Measurements from ENCODE around the gene SUPT6H. TPM values are rescaled to one million over a fixed set of nuclear protein-coding genes. Genes with fewer than 3 reads are reported as not detected.

Gene SUPT6H
- polyA plus RNA-seq (2013) = 51.2 and 51.7 TPM in 2 replicates

- peak within 1 kb of the TSS; percentile 93 for H2BK120ac ChIP-seq (ENCODE audit: insufficient read depth, low read length, poor library complexity)
- peak; percentile 83 to 88 for DNase-seq
- peaks cover 23 to 25% of the 10 kb centered on the region in 2 experiments for H3K36me3 ChIP-seq (ENCODE audit: control insufficient read depth in 1 of 2, insufficient read depth in 2 of 2, low read length in 2 of 2)
- peak within 1 kb of the TSS; percentile 97 for H4K12ac ChIP-seq (ENCODE audit: low read depth, low read length)
- peak within 1 kb of the TSS; percentile 95 for H2BK5ac ChIP-seq (ENCODE audit: low read depth, low read length, poor library complexity)
- H3K9me3 ChIP-seq (ENCODE audit: insufficient read depth, low read depth, low read length) = peaks cover 13% of the 10 kb centered on the region
- peak within 1 kb of the TSS; percentile 94 for H3K4ac ChIP-seq (ENCODE audit: low read depth, low read length)
- H2AFZ ChIP-seq (ENCODE audit: insufficient read depth, low read length, poor library complexity) = peak within 1 kb of the TSS; percentile 98
- peak within 1 kb of the TSS; percentile 97 for H4K91ac ChIP-seq (ENCODE audit: low read depth, low read length)
- H3K4me1 ChIP-seq (ENCODE audit: control insufficient read depth in 1 of 2, insufficient read depth in 2 of 2, low read length in 2 of 2) = peaks cover 0 to 2% of the 10 kb centered on the region in 2 experiments
- no CpG with 5 or more reads among the region's 66 CpGs for WGBS (ENCODE audit: extremely low coverage, insufficient coverage, insufficient read length)
- H3K14ac ChIP-seq (ENCODE audit: low read length) = peak within 1 kb of the TSS; percentile 99
- peak within 1 kb of the TSS; percentile 88 for H3K4me2 ChIP-seq (ENCODE audit: low read length)
- H3K79me2 ChIP-seq (ENCODE audit: control insufficient read depth, insufficient read depth, low read length, poor library complexity) = peaks cover 10% of the 10 kb centered on the region
- H3K4me3 ChIP-seq (ENCODE audit: low read depth, low read length) = peak within 1 kb of the TSS; percentile 98
- H3K9ac ChIP-seq (ENCODE audit: low read length) = peak within 1 kb of the TSS; percentile 95
- no peaks in the 10 kb centered on the region for H3K27me3 ChIP-seq (ENCODE audit: insufficient read depth, low read length)
- H2AK5ac ChIP-seq (ENCODE audit: low read length) = peak within 1 kb of the TSS; percentile 78
- peak within 1 kb of the TSS; percentile 99 for H3K18ac ChIP-seq (ENCODE audit: low read length)
- peaks cover 9% of the 10 kb centered on the region for H3K79me1 ChIP-seq (ENCODE audit: low read length)
- peak within 1 kb of the TSS; percentile 92 for H3K27ac ChIP-seq (ENCODE audit: low read depth, low read length)
- H4K8ac ChIP-seq (ENCODE audit: low read depth, low read length) = peak within 1 kb of the TSS; percentile 99
- H2BK12ac ChIP-seq (ENCODE audit: low read length) = peak within 1 kb of the TSS; percentile 16
- no peak within 1 kb of the TSS for H3K23ac ChIP-seq (ENCODE audit: low read length)
Measured at GRCh38 chr17:28661635-28662526, at the start of gene SUPT6H, which contains the start of gene SDF2. Gene SUPT6H (plus strand): TSS chr17:28662205. CDS start chr17:28673402, 11,197 bp downstream. Gene SDF2 (minus strand): TSS chr17:28661906. CDS start chr17:28661876, 30 bp downstream.

GRCh38 chr17:28612531-28612930, 49.5 kb upstream of the SUPT6H start:
- no peak overlapping the region for H2AFZ ChIP-seq (ENCODE audit: insufficient read depth, low read length, poor library complexity)
- H3K4me2 ChIP-seq (ENCODE audit: low read length) = no peak overlapping the region
- H3K27me3 ChIP-seq (ENCODE audit: insufficient read depth, low read length) = no peaks in the 10 kb centered on the region
- no CpG with 5 or more reads among the region's 2 CpGs for WGBS (ENCODE audit: extremely low coverage, insufficient coverage, insufficient read length)
- no peak for DNase-seq
- no peak overlapping the region for H2BK5ac ChIP-seq (ENCODE audit: low read depth, low read length, poor library complexity)
- H3K14ac ChIP-seq (ENCODE audit: low read length) = no peak overlapping the region
- H2BK120ac ChIP-seq (ENCODE audit: insufficient read depth, low read length, poor library complexity) = no peak overlapping the region
- H4K12ac ChIP-seq (ENCODE audit: low read depth, low read length) = no peak overlapping the region
- H4K8ac ChIP-seq (ENCODE audit: low read depth, low read length) = no peak overlapping the region
- H2AK5ac ChIP-seq (ENCODE audit: low read length) = no peak overlapping the region
- H3K4me3 ChIP-seq (ENCODE audit: low read depth, low read length) = peak overlapping the region; percentile 7
- H3K18ac ChIP-seq (ENCODE audit: low read length) = no peak overlapping the region
- no peak overlapping the region for H3K27ac ChIP-seq (ENCODE audit: low read depth, low read length)
- H3K79me1 ChIP-seq (ENCODE audit: low read length) = no peaks in the 10 kb centered on the region
- no peak overlapping the region for H3K4ac ChIP-seq (ENCODE audit: low read depth, low read length)
- no peaks in the 10 kb centered on the region for H3K9me3 ChIP-seq (ENCODE audit: insufficient read depth, low read depth, low read length)
- no peak overlapping the region for H4K91ac ChIP-seq (ENCODE audit: low read depth, low read length)
- H3K36me3 ChIP-seq (ENCODE audit: control insufficient read depth in 1 of 2, insufficient read depth in 2 of 2, low read length in 2 of 2) = peaks cover 36 to 57% of the 10 kb centered on the region in 2 experiments
- H3K9ac ChIP-seq (ENCODE audit: low read length) = peak overlapping the region; percentile 8
- H3K23ac ChIP-seq (ENCODE audit: low read length) = no peak overlapping the region
- H3K4me1 ChIP-seq (ENCODE audit: control insufficient read depth in 1 of 2, insufficient read depth in 2 of 2, low read length in 2 of 2) = no peaks in the 10 kb centered on the region
- H3K79me2 ChIP-seq (ENCODE audit: control insufficient read depth, insufficient read depth, low read length, poor library complexity) = no peaks in the 10 kb centered on the region
- H2BK12ac ChIP-seq (ENCODE audit: low read length) = no peak overlapping the region

- no peak overlapping the region for H3K4ac ChIP-seq (ENCODE audit: low read depth, low read length)
- H3K4me3 ChIP-seq (ENCODE audit: low read depth, low read length) = no peak overlapping the region
- H3K23ac ChIP-seq (ENCODE audit: low read length) = no peak overlapping the region
- H3K27me3 ChIP-seq (ENCODE audit: insufficient read depth, low read length) = no peaks in the 10 kb centered on the region
- H2BK120ac ChIP-seq (ENCODE audit: insufficient read depth, low read length, poor library complexity) = no peak overlapping the region
- no peak overlapping the region for H3K14ac ChIP-seq (ENCODE audit: low read length)
- peak in 1 of 2 donors; percentile 61 for DNase-seq
- H2BK5ac ChIP-seq (ENCODE audit: low read depth, low read length, poor library complexity) = no peak overlapping the region
- H4K8ac ChIP-seq (ENCODE audit: low read depth, low read length) = no peak overlapping the region
- no peaks in the 10 kb centered on the region for H3K79me1 ChIP-seq (ENCODE audit: low read length)
- H4K91ac ChIP-seq (ENCODE audit: low read depth, low read length) = no peak overlapping the region
- no peak overlapping the region for H3K27ac ChIP-seq (ENCODE audit: low read depth, low read length)
- H4K12ac ChIP-seq (ENCODE audit: low read depth, low read length) = no peak overlapping the region
- WGBS (ENCODE audit: extremely low coverage, insufficient coverage, insufficient read length) = no CpG with 5 or more reads among the region's 6 CpGs
- no peak overlapping the region for H3K4me2 ChIP-seq (ENCODE audit: low read length)
- H2BK12ac ChIP-seq (ENCODE audit: low read length) = no peak overlapping the region
- H3K9ac ChIP-seq (ENCODE audit: low read length) = no peak overlapping the region
- peaks cover 43 to 61% of the 10 kb centered on the region in 2 experiments for H3K36me3 ChIP-seq (ENCODE audit: control insufficient read depth in 1 of 2, insufficient read depth in 2 of 2, low read length in 2 of 2)
- no peak overlapping the region for H2AK5ac ChIP-seq (ENCODE audit: low read length)
- no peak overlapping the region for H3K18ac ChIP-seq (ENCODE audit: low read length)
- no peak overlapping the region for H2AFZ ChIP-seq (ENCODE audit: insufficient read depth, low read length, poor library complexity)
- no peaks in the 10 kb centered on the region for H3K79me2 ChIP-seq (ENCODE audit: control insufficient read depth, insufficient read depth, low read length, poor library complexity)
- no peaks in the 10 kb centered on the region for H3K9me3 ChIP-seq (ENCODE audit: insufficient read depth, low read depth, low read length)
- H3K4me1 ChIP-seq (ENCODE audit: control insufficient read depth in 1 of 2, insufficient read depth in 2 of 2, low read length in 2 of 2) = no peaks in the 10 kb centered on the region
Measured at GRCh38 chr17:28612936-28613872, 48.8 kb upstream of the SUPT6H start.

- Histone ChIP-seq H2BK120ac (ENCODE audit: insufficient read depth, low read length, poor library complexity) (no peak within 1 kb of the TSS), H3K27ac (ENCODE audit: low read depth, low read length) (no peak within 1 kb of the TSS), H4K12ac (ENCODE audit: low read depth, low read length) (no peak within 1 kb of the TSS)
Measured at GRCh38 chr17:28613931-28614381, 48.0 kb upstream of the SUPT6H start, which contains the start of gene RSKR. Gene RSKR (minus strand): TSS chr17:28614185. CDS start chr17:28614161, 24 bp downstream.

More at GRCh38 chr17:28613931-28614381, 48.0 kb upstream of the SUPT6H start, which contains the start of gene RSKR:
- no peak within 1 kb of the TSS for H2AK5ac ChIP-seq (ENCODE audit: low read length)
- no peaks in the 10 kb centered on the region for H3K79me2 ChIP-seq (ENCODE audit: control insufficient read depth, insufficient read depth, low read length, poor library complexity)
- H3K18ac ChIP-seq (ENCODE audit: low read length) = no peak within 1 kb of the TSS
- H3K36me3 ChIP-seq (ENCODE audit: control insufficient read depth in 1 of 2, insufficient read depth in 2 of 2, low read length in 2 of 2) = peaks cover 47 to 65% of the 10 kb centered on the region in 2 experiments
- no peak within 1 kb of the TSS for H2BK12ac ChIP-seq (ENCODE audit: low read length)
- H3K14ac ChIP-seq (ENCODE audit: low read length) = no peak within 1 kb of the TSS
- H2BK5ac ChIP-seq (ENCODE audit: low read depth, low read length, poor library complexity) = no peak within 1 kb of the TSS
- no peak within 1 kb of the TSS for H4K91ac ChIP-seq (ENCODE audit: low read depth, low read length)
- no peak for DNase-seq
- no peaks in the 10 kb centered on the region for H3K4me1 ChIP-seq (ENCODE audit: control insufficient read depth in 1 of 2, insufficient read depth in 2 of 2, low read length in 2 of 2)
- H3K4ac ChIP-seq (ENCODE audit: low read depth, low read length) = no peak within 1 kb of the TSS
- no peaks in the 10 kb centered on the region for H3K27me3 ChIP-seq (ENCODE audit: insufficient read depth, low read length)
- no peaks in the 10 kb centered on the region for H3K79me1 ChIP-seq (ENCODE audit: low read length)
- H3K9ac ChIP-seq (ENCODE audit: low read length) = no peak within 1 kb of the TSS
- H3K4me2 ChIP-seq (ENCODE audit: low read length) = no peak within 1 kb of the TSS
- no peaks in the 10 kb centered on the region for H3K9me3 ChIP-seq (ENCODE audit: insufficient read depth, low read depth, low read length)
- peak within 1 kb of the TSS; percentile 9 for H3K4me3 ChIP-seq (ENCODE audit: low read depth, low read length)
- no CpG with 5 or more reads among the region's 5 CpGs for WGBS (ENCODE audit: extremely low coverage, insufficient coverage, insufficient read length)
- H3K23ac ChIP-seq (ENCODE audit: low read length) = no peak within 1 kb of the TSS
- no peak within 1 kb of the TSS for H2AFZ ChIP-seq (ENCODE audit: insufficient read depth, low read length, poor library complexity)
- no peak within 1 kb of the TSS for H4K8ac ChIP-seq (ENCODE audit: low read depth, low read length)
